RWPE2 (cell line): ENCODE results near the gene EPHA7.

ENCODE experiments used
- ATAC-seq: fragments of 200-7000 bp; cut with Tn5 transposase; 3 replicates; pipeline ENCODE4 v1.9.1; 2021; ENCODE audit warnings: low read depth
- DNase-seq: peaks from one replicate; pipeline ENCODE4 v3.0.0-alpha.2; 2020; ENCODE audit warnings: low spot score
- H3K27ac ChIP-seq: fragments of 450-650 bp; 2 replicates; pipeline ENCODE4 v1.5.1; 2017; ENCODE audit warnings: mild to moderate bottlenecking; ENCODE audit not compliant: poor library complexity, severe bottlenecking
- H3K27me3 ChIP-seq: fragments of 250-450 bp; sonication (Bioruptor Pico); 2 replicates; pipeline ENCODE4 v1.5.1; 2021; ENCODE audit warnings: mild to moderate bottlenecking, moderate library complexity; ENCODE audit not compliant: insufficient read depth, poor library complexity, severe bottlenecking
- H3K36me3 ChIP-seq: fragments of 250-450 bp; sonication (Bioruptor Pico); 2 replicates; pipeline ENCODE4 v1.5.1; 2020; ENCODE audit warnings: low read depth, mild to moderate bottlenecking, moderate library complexity
- H3K4me1 ChIP-seq: fragments of 250-450 bp; sonication (Bioruptor Pico); 2 replicates; pipeline ENCODE4 v1.5.1; 2021; ENCODE audit warnings: mild to moderate bottlenecking, moderate library complexity; ENCODE audit not compliant: insufficient read depth, poor library complexity, severe bottlenecking
- H3K4me3 ChIP-seq: fragments of 250-450 bp; sonication (Bioruptor Pico); 2 replicates; pipeline ENCODE4 v1.5.1; 2021; ENCODE audit warnings: mild to moderate bottlenecking, moderate library complexity; ENCODE audit not compliant: severe bottlenecking
- H3K9me3 ChIP-seq: fragments of 250-450 bp; sonication (Bioruptor Pico); 2 replicates; pipeline ENCODE4 v1.5.1; 2021; ENCODE audit warnings: mild to moderate bottlenecking, moderate library complexity; ENCODE audit not compliant: severe bottlenecking
- CTCF ChIP-seq: fragments of 450-650 bp; IDR thresholded peaks from one replicate; pipeline ENCODE4 v1.5.1; 2017; ENCODE audit warnings: mild to moderate bottlenecking, moderate library complexity; ENCODE audit not compliant: poor library complexity, severe bottlenecking

The EPHA7 gene

DNA sequence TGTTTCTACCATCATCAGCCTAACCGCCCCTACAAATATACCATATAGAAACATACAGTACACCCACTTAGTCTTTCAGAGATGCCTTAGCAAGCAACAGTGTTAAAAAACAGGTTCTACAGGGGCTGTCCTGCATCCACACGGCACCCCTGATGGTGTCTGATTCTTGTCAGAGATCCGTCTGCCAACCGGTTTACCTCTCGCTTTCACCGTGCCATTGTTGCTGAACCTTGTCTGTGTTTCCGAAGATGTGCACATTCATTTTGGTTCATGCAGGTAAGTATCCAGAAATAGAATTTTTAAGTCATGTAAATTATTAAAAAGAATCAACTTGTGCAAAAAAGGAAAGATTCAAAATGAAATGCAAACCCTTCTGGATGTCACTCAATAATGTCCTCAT is 52.9 kb downstream of the EPHA7 start:
- no peaks in the 10 kb centered on the region for H3K9me3 ChIP-seq
- H3K4me1 ChIP-seq = no peaks in the 10 kb centered on the region
- DNase-seq = no peak
- H3K27ac ChIP-seq = no peak overlapping the region
- TF ChIP-seq CTCF = no peak
- no peak overlapping the region for H3K4me3 ChIP-seq
- H3K36me3 ChIP-seq = no peaks in the 10 kb centered on the region
- no peaks in the 10 kb centered on the region for H3K27me3 ChIP-seq
- no peak for ATAC-seq

- no peak for DNase-seq
- no peak for TF ChIP-seq CTCF
- no peak for ATAC-seq
- no peaks in the 10 kb centered on the region for H3K27me3 ChIP-seq
- no peaks in the 10 kb centered on the region for H3K36me3 ChIP-seq
- H3K27ac ChIP-seq = no peak overlapping the region
- H3K4me1 ChIP-seq = no peaks in the 10 kb centered on the region
- H3K9me3 ChIP-seq = no peaks in the 10 kb centered on the region
- H3K4me3 ChIP-seq = no peak overlapping the region
Measured at GRCh38 chr6:93365445-93365844, 53.9 kb downstream of the EPHA7 start.

DNA sequence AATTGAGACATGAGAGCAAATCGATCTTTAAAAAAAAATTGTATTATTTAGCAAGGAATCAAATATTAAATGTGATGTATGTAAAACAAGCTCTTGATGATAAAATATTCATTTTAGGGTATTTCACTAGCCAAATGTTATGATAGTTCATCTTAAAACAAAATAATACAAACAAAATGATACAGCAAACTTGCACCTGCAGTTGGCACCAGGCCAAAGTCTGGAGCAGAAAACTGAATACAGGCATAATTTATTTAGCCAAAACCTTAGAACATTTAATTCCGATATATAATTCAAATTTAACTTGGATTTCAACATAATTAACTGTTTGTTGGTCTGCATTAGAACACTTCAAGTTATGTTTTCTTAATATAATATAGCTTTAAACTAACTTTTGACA is 60.9 kb downstream of the EPHA7 start:
- DNase-seq = no peak
- no peaks in the 10 kb centered on the region for H3K27me3 ChIP-seq
- H3K27ac ChIP-seq = no peak overlapping the region
- no peaks in the 10 kb centered on the region for H3K4me1 ChIP-seq
- ATAC-seq = no peak
- no peaks in the 10 kb centered on the region for H3K9me3 ChIP-seq
- H3K4me3 ChIP-seq = no peak overlapping the region
- H3K36me3 ChIP-seq = peaks cover 8% of the 10 kb centered on the region
- TF ChIP-seq CTCF = no peak

DNA sequence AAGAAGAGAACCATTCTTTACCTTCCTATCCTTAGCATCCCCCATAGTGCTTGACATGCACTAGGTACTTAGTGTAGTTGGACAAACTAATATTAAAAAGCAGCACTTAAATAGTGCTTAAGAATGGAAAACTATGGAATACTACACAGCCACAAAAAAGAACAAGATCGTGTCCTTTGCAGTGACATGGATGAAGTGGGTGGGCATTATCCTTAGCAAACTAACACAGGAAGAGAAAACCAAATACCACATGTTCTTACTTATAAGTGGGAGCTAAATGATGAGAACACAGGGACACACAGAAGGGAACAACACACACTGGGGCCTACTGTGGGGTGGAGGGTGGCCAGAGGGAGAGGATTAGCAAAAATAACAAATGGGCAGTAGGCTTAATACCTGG is 66.8 kb downstream of the EPHA7 start:
- Histone ChIP-seq H3K27me3 (no peaks in the 10 kb centered on the region), H3K4me1 (no peaks in the 10 kb centered on the region), H3K36me3 (peaks cover 5% of the 10 kb centered on the region), H3K27ac (no peak overlapping the region), H3K4me3 (no peak overlapping the region), H3K9me3 (no peaks in the 10 kb centered on the region)
- TF ChIP-seq CTCF = no peak
- DNase-seq = no peak
- no peak for ATAC-seq

- Histone ChIP-seq H3K27ac (no peak overlapping the region), H3K9me3 (no peaks in the 10 kb centered on the region), H3K36me3 (no peaks in the 10 kb centered on the region), H3K4me1 (no peaks in the 10 kb centered on the region), H3K4me3 (no peak overlapping the region), H3K27me3 (no peaks in the 10 kb centered on the region)
- TF ChIP-seq CTCF = no peak
- no peak for DNase-seq
- no peak for ATAC-seq
Measured at GRCh38 chr6:93351222-93351621, 68.1 kb downstream of the EPHA7 start.
